Lower leg skin (tissue), 3 donors: Measurements from ENCODE around the gene KAT6B.

Source experiments
- POLR2A ChIP-seq, 2 donors: fragments of 450-650 bp; IDR thresholded peaks; one replicate each; pipeline ENCODE4 v1.6.1; 2016 to 2017; ENCODE audit warnings: antibody characterized with exemption in 2 of 2, mild to moderate bottlenecking in 1 of 2, moderate library complexity in 1 of 2
- TF ChIP-seq, protein P1 (sequence below), 3 donors: fragments of 450-650 bp; IDR thresholded peaks; one replicate each; pipeline ENCODE4 v1.5.1; 2016; ENCODE audit warnings: antibody characterized with exemption in 3 of 3, mild to moderate bottlenecking in 3 of 3, moderate library complexity in 2 of 3

DNA sequence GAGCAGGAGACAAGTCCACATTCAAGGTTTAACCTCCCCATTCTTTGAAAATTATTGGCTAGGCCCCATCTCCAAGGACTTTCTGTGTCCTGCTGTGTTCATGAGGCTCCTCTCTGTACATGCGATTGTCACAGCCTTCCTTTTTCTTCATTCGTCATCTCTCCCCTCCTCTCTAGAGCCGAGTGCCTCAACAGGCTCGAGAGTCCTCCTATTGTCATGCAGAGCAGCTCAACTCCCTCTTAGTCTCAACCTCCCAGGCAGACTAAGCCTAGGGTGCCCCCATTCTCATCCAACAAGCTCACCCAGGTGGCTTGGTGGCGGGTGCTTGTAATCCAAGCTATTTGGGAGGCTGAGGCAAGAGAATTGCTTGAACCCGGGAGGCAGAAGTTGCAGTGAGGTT lies 249.9 kb downstream of the KAT6B start:
- TF ChIP-seq, protein P1, sequence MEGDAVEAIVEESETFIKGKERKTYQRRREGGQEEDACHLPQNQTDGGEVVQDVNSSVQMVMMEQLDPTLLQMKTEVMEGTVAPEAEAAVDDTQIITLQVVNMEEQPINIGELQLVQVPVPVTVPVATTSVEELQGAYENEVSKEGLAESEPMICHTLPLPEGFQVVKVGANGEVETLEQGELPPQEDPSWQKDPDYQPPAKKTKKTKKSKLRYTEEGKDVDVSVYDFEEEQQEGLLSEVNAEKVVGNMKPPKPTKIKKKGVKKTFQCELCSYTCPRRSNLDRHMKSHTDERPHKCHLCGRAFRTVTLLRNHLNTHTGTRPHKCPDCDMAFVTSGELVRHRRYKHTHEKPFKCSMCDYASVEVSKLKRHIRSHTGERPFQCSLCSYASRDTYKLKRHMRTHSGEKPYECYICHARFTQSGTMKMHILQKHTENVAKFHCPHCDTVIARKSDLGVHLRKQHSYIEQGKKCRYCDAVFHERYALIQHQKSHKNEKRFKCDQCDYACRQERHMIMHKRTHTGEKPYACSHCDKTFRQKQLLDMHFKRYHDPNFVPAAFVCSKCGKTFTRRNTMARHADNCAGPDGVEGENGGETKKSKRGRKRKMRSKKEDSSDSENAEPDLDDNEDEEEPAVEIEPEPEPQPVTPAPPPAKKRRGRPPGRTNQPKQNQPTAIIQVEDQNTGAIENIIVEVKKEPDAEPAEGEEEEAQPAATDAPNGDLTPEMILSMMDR (IDR thresholded peaks at IDR 0.05): no peak
- no peak for TF ChIP-seq POLR2A (IDR thresholded peaks at IDR 0.05)
